Activated T-cell treated with anti-CD3 and anti-CD28 coated beads for 24 hours (primary cell): Measurements from ENCODE around the gene DOLK.
"Not testable (repeated sequence)": the region's sequence is repeated elsewhere in the genome, so short reads cannot be mapped to it uniquely, and the experiment has no call there.

Experiments
- DNase-seq: peaks from one replicate; pipeline ENCODE4 v3.0.0-alpha.2; 2020; ENCODE audit warnings: low read depth

The DOLK gene

GRCh38 chr9:128947527-128948301 is at the start of gene DOLK, which contains the start of gene NUP188:
TSS of gene DOLK (minus strand) at chr9:128947603. CDS start at chr9:128947303, 300 bp downstream.
TSS of gene NUP188 (plus strand) at chr9:128947699. CDS start at chr9:128947720, 21 bp downstream.
- DNase-seq: peak; percentile 99

GRCh38 chr9:128995791-128996190 is 48.4 kb upstream of the DOLK start:
- DNase-seq: no peak

- DNase-seq: no peak
These were observed 45.6 kb upstream of the DOLK start for GRCh38 chr9:128992995-128993394.

GRCh38 chr9:128987805-128988204 is 40.4 kb upstream of the DOLK start:
- no peak for DNase-seq

GRCh38 chr9:128986671-128987070 is 39.3 kb upstream of the DOLK start:
- no peak for DNase-seq

GRCh38 chr9:128983536-128983935 is 36.1 kb upstream of the DOLK start:
- no peak for DNase-seq

GRCh38 chr9:128979111-128979510 is 31.7 kb upstream of the DOLK start:
- DNase-seq: no peak

GRCh38 chr9:128972956-128973355 is 25.6 kb upstream of the DOLK start:
- DNase-seq: no peak

GRCh38 chr9:128969491-128969890 is 22.1 kb upstream of the DOLK start:
- DNase-seq: no peak

- not testable (repeated sequence) for DNase-seq
These were observed 14.0 kb upstream of the DOLK start for GRCh38 chr9:128961403-128961802.

- DNase-seq: no peak
These were observed 201 bp downstream of the DOLK start for GRCh38 chr9:128947277-128947526.

- DNase-seq: no peak
These were observed 679 bp downstream of the DOLK start for GRCh38 chr9:128946571-128947276.

- DNase-seq: no peak
These were observed 1.5 kb downstream of the DOLK start for GRCh38 chr9:128945798-128946501.

- not testable (repeated sequence) for DNase-seq
These were observed 2.4 kb downstream of the DOLK start for GRCh38 chr9:128944966-128945365.

- DNase-seq: no peak
These were observed 3.4 kb downstream of the DOLK start for GRCh38 chr9:128943832-128944620.

GRCh38 chr9:128940946-128941755 is 6.3 kb downstream of the DOLK start:
- DNase-seq: no peak

GRCh38 chr9:128940271-128940921 is 7.0 kb downstream of the DOLK start:
- no peak for DNase-seq

- no peak for DNase-seq
These were observed 9.9 kb downstream of the DOLK start for GRCh38 chr9:128937310-128938165.

GRCh38 chr9:128936171-128936865 is 11.1 kb downstream of the DOLK start:
- no peak for DNase-seq
